H9 (cell line): Measurements from ENCODE around the gene DHRS9. TPM values are rescaled to one million over a fixed set of nuclear protein-coding genes. Genes with fewer than 3 reads are reported as not detected.

Experiments
- DNase-seq: peaks from one replicate; pipeline ENCODE4 v3.0.0-alpha.2; 2017
- H2AFZ ChIP-seq: one replicate; pipeline ENCODE4 v1.6.1; 2013; ENCODE audit warnings: mild to moderate bottlenecking, low read length, control low read depth, moderate library complexity
- H2AK5ac ChIP-seq: 2 replicates; pipeline ENCODE4 v1.6.1; 2013; ENCODE audit warnings: low read length, control low read depth, mixed read lengths; ENCODE audit not compliant: insufficient read length
- H2BK120ac ChIP-seq: one replicate; pipeline ENCODE4 v1.6.1; 2013; ENCODE audit warnings: low read depth, mild to moderate bottlenecking, low read length, control low read depth, inconsistent platforms; ENCODE audit not compliant: poor library complexity, severe bottlenecking
- H2BK12ac ChIP-seq: 2 replicates; pipeline ENCODE4 v1.6.1; 2013; ENCODE audit warnings: low read length, control low read depth, mixed read lengths, low read depth; ENCODE audit not compliant: insufficient read length
- H2BK15ac ChIP-seq: 2 replicates; pipeline ENCODE4 v1.6.1; 2013; ENCODE audit warnings: low read depth, low read length, control low read depth
- H2BK20ac ChIP-seq: one replicate; pipeline ENCODE4 v1.6.1; 2013; ENCODE audit warnings: low read depth, mild to moderate bottlenecking, low read length, control low read depth, inconsistent platforms; ENCODE audit not compliant: poor library complexity, severe bottlenecking
- H2BK5ac ChIP-seq: 2 replicates; pipeline ENCODE4 v1.6.1; 2013; ENCODE audit warnings: low read length, control low read depth, mixed read lengths; ENCODE audit not compliant: insufficient read length
- H3K14ac ChIP-seq: 2 replicates; pipeline ENCODE4 v1.6.1; 2013; ENCODE audit warnings: low read length, control low read depth; ENCODE audit not compliant: insufficient read depth
- H3K18ac ChIP-seq: 2 replicates; pipeline ENCODE4 v1.6.1; 2013; ENCODE audit warnings: low read depth, mild to moderate bottlenecking, mixed read lengths, low read length, control low read depth; ENCODE audit not compliant: insufficient read length
- H3K23ac ChIP-seq: 2 replicates; pipeline ENCODE4 v1.6.1; 2013; ENCODE audit warnings: low read length, control low read depth, mixed read lengths, low read depth; ENCODE audit not compliant: insufficient read length
- H3K23me2 ChIP-seq: 2 replicates; pipeline ENCODE4 v1.6.1; 2013; ENCODE audit warnings: low read depth, mild to moderate bottlenecking, mixed read lengths, low read length, control low read depth; ENCODE audit not compliant: insufficient read length, poor library complexity, severe bottlenecking
- H3K27ac ChIP-seq: 2 replicates; pipeline ENCODE4 v1.5.1; 2013; ENCODE audit warnings: low read length, control low read depth, mixed read lengths, low read depth; ENCODE audit not compliant: insufficient read length
- H3K27me3 ChIP-seq: 2 replicates; pipeline ENCODE4 v1.6.1; 2013; ENCODE audit warnings: low read length, control low read depth, inconsistent platforms; ENCODE audit not compliant: insufficient read depth
- H3K4ac ChIP-seq: 2 replicates; pipeline ENCODE4 v1.6.1; 2013; ENCODE audit warnings: low read depth, mild to moderate bottlenecking, control low read depth, inconsistent platforms, low read length, moderate library complexity
- H3K4me1 ChIP-seq: 2 replicates; pipeline ENCODE4 v1.6.1; 2013; ENCODE audit warnings: low read length, control low read depth, inconsistent platforms; ENCODE audit not compliant: insufficient read depth
- H3K4me2 ChIP-seq: 2 replicates; pipeline ENCODE4 v1.6.1; 2013; ENCODE audit warnings: low read length, control low read depth, mixed read lengths; ENCODE audit not compliant: insufficient read length, insufficient read depth
- H3K56ac ChIP-seq: 2 replicates; pipeline ENCODE4 v1.6.1; 2013; ENCODE audit warnings: low read depth, mild to moderate bottlenecking, mixed read lengths, low read length, control low read depth; ENCODE audit not compliant: insufficient read length
- H3K79me1 ChIP-seq: 2 replicates; pipeline ENCODE4 v1.6.1; 2013; ENCODE audit warnings: low read depth, mild to moderate bottlenecking, moderate library complexity, low read length, control low read depth, inconsistent platforms; ENCODE audit not compliant: insufficient read depth, poor library complexity, severe bottlenecking
- H3K79me2 ChIP-seq: 2 replicates; pipeline ENCODE4 v1.6.1; 2013; ENCODE audit warnings: low read length, control low read depth, inconsistent platforms; ENCODE audit not compliant: insufficient read depth
- H3K9ac ChIP-seq: 2 replicates; pipeline ENCODE4 v1.6.1; 2013; ENCODE audit warnings: low read length, control low read depth, mixed read lengths; ENCODE audit not compliant: insufficient read length; ENCODE audit errors: extremely low read depth
- H3K9me3 ChIP-seq: one replicate; pipeline ENCODE4 v1.6.1; 2013; ENCODE audit warnings: low read depth, low read length, inconsistent platforms; ENCODE audit not compliant: control insufficient read depth
- H3T11ph ChIP-seq: one replicate; pipeline ENCODE4 v1.6.1; 2013; ENCODE audit warnings: mild to moderate bottlenecking, low read length, control low read depth, inconsistent platforms
- H4K20me1 ChIP-seq: one replicate; pipeline ENCODE4 v1.6.1; 2013; ENCODE audit not compliant: control insufficient read depth, insufficient read length, insufficient read depth
- H4K5ac ChIP-seq: 2 replicates; pipeline ENCODE4 v1.6.1; 2013; ENCODE audit warnings: low read depth, mild to moderate bottlenecking, mixed read lengths, low read length, control low read depth; ENCODE audit not compliant: insufficient read length
- H4K8ac ChIP-seq: replicated peaks from 2 replicates; pipeline ENCODE4 v1.6.1; 2013; ENCODE audit warnings: low read length, control low read depth, mixed read lengths, low read depth; ENCODE audit not compliant: insufficient read length
- H4K91ac ChIP-seq: 2 replicates; pipeline ENCODE4 v1.6.1; 2013; ENCODE audit warnings: low read depth, mild to moderate bottlenecking, moderate library complexity, mixed read lengths, low read length, control low read depth; ENCODE audit not compliant: insufficient read length
- H3K27ac Mint-ChIP-seq, 3 experiments: 2 replicates in 2 of 3; 3 replicates in 1 of 3; pipeline ENCODE4 v1.8.0; 2020 to 2021; ENCODE audit warnings: mixed read lengths in 3 of 3, mild to moderate bottlenecking in 1 of 3, moderate library complexity in 1 of 3
- H3K27me3 Mint-ChIP-seq: 2 replicates; pipeline ENCODE4 v1.8.0; 2021; ENCODE audit warnings: low read depth, mild to moderate bottlenecking, moderate library complexity, mixed read lengths
- H3K36me3 Mint-ChIP-seq, 3 experiments: 2 replicates in 2 of 3; 3 replicates in 1 of 3; pipeline ENCODE4 v1.8.0; 2020 to 2021; ENCODE audit warnings: low read depth in 3 of 3, mixed read lengths in 3 of 3; ENCODE audit not compliant: insufficient read depth in 1 of 3
- H3K4me1 Mint-ChIP-seq, 2 experiments: 2 replicates each; pipeline ENCODE4 v1.8.0; 2020; ENCODE audit warnings: mixed read lengths in 2 of 2
- H3K4me3 Mint-ChIP-seq, 2 experiments: 2 replicates in 1 of 2; 3 replicates in 1 of 2; pipeline ENCODE4 v1.8.0; 2020 to 2021; ENCODE audit warnings: mild to moderate bottlenecking in 2 of 2, mixed read lengths in 2 of 2, moderate library complexity in 1 of 2
- H3K9me3 Mint-ChIP-seq, 2 experiments: 2 replicates in 1 of 2; 3 replicates in 1 of 2; pipeline ENCODE4 v1.8.0; 2020; ENCODE audit warnings: mild to moderate bottlenecking in 2 of 2, mixed read lengths in 2 of 2, moderate library complexity in 1 of 2
- WGBS: extraction: QIAGEN DNeasy Blood & Tissue Kit; methylation state at CpG from one replicate; pipeline ENCODE4 v1.1.7; 2013; ENCODE audit warnings: missing lambda C conversion rate, low lambda C conversion rate, mixed read lengths; ENCODE audit not compliant: insufficient read length; ENCODE audit errors: extremely low coverage; 5-methylcytosine and 5-hydroxymethylcytosine counted together
- total RNA-seq: library from RNA; stranded (reverse); gene quantifications from 2 replicates; pipeline ENCODE4 v1.2.1, GENCODE V29; 2021
- TF ChIP-seq, protein P1 (sequence below): fragments of 200-600 bp; sonication (generic); conservative IDR thresholded peaks from 3 replicates; pipeline ENCODE4 v1.8.0; 2021; ENCODE audit warnings: antibody characterized with exemption, mild to moderate bottlenecking

The DHRS9 gene
- total RNA-seq, 1 experiment from 2014 or later, result not detected

DNA sequence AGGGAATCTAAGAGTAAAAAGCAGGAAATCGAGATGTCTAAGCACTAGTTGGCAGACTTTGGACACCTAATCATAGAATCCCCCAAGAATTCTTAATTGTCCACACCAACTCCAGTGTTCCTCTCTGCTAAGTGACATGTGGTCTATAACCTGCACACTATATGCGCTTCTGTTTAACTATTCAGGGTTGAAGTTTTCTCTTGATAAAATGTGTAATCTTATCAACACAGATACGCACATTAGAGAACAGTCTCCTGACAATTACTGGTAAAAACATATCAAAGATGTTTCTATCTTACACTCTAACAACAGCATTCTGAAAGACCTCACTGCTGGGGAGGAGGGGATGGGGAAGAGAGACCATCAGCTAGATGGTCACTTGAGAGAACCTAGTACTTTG, 42.1 kb upstream of the DHRS9 start:
- H3K56ac ChIP-seq, result no peak overlapping the region
- no peaks in the 10 kb centered on the region for H3K9me3 Mint-ChIP-seq
- no peaks in the 10 kb centered on the region for H3K23me2 ChIP-seq
- no peaks in the 10 kb centered on the region for H3K27me3 Mint-ChIP-seq
- no peak overlapping the region for H3K4ac ChIP-seq
- no peak overlapping the region for H2BK120ac ChIP-seq
- no peak overlapping the region for H3K27ac Mint-ChIP-seq
- DNase-seq, result no peak
- no peak overlapping the region for H3K27ac ChIP-seq
- H3T11ph ChIP-seq, result no peak overlapping the region
- H3K18ac ChIP-seq, result no peak overlapping the region
- no peaks in the 10 kb centered on the region for H4K20me1 ChIP-seq
- no peaks in the 10 kb centered on the region for H3K9me3 ChIP-seq
- no peak overlapping the region for H2BK5ac ChIP-seq
- TF ChIP-seq, protein P1, sequence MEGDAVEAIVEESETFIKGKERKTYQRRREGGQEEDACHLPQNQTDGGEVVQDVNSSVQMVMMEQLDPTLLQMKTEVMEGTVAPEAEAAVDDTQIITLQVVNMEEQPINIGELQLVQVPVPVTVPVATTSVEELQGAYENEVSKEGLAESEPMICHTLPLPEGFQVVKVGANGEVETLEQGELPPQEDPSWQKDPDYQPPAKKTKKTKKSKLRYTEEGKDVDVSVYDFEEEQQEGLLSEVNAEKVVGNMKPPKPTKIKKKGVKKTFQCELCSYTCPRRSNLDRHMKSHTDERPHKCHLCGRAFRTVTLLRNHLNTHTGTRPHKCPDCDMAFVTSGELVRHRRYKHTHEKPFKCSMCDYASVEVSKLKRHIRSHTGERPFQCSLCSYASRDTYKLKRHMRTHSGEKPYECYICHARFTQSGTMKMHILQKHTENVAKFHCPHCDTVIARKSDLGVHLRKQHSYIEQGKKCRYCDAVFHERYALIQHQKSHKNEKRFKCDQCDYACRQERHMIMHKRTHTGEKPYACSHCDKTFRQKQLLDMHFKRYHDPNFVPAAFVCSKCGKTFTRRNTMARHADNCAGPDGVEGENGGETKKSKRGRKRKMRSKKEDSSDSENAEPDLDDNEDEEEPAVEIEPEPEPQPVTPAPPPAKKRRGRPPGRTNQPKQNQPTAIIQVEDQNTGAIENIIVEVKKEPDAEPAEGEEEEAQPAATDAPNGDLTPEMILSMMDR, result no peak
- H2BK15ac ChIP-seq, result no peak overlapping the region
- no peak overlapping the region for H3K9ac ChIP-seq
- H3K14ac ChIP-seq, result no peak overlapping the region
- no peaks in the 10 kb centered on the region for H3K79me2 ChIP-seq
- no peak overlapping the region for H2AFZ ChIP-seq
- H3K4me1 ChIP-seq, result no peaks in the 10 kb centered on the region
- no peak overlapping the region for H3K4me2 ChIP-seq
- H3K27me3 ChIP-seq, result no peaks in the 10 kb centered on the region
- no peak overlapping the region for H4K91ac ChIP-seq
- no peak overlapping the region for H2BK20ac ChIP-seq
- no peak overlapping the region for H2AK5ac ChIP-seq
- H4K8ac ChIP-seq, result no peak overlapping the region
- no peak overlapping the region for H2BK12ac ChIP-seq
- H3K79me1 ChIP-seq, result no peaks in the 10 kb centered on the region
- no CpG with 5 or more reads among the region's 3 CpGs for WGBS
- H3K4me3 Mint-ChIP-seq, result no peak overlapping the region
- H4K5ac ChIP-seq, result no peak overlapping the region
- no peaks in the 10 kb centered on the region for H3K36me3 Mint-ChIP-seq
- peaks cover 3 to 11% of the 10 kb centered on the region in 2 experiments; a peak in 3 of 4 replicates for H3K4me1 Mint-ChIP-seq
- no peak overlapping the region for H3K23ac ChIP-seq
